Gastroesophageal sphincter (tissue), 4 donors: ENCODE data around the gene KIAA0825. TPM values are rescaled to one million over a fixed set of nuclear protein-coding genes. Genes with fewer than 3 reads are reported as not detected.

Experiments
- ATAC-seq: fragments of 150-250 bp; one replicate; pipeline ENCODE4 v1.9.1; 2016; ENCODE audit warnings: mild to moderate bottlenecking, moderate library complexity
- H3K27ac ChIP-seq, 4 donors: fragments of 200-600 bp; sonication (generic) in 3 of 4; 1 replicate in 3 of 4; 2 replicates in 1 of 4; pipeline ENCODE4 v1.5.1; 2016 to 2019
- H3K27me3 ChIP-seq: fragments of 200-600 bp; sonication (generic); one replicate; pipeline ENCODE4 v1.5.1; 2019
- H3K36me3 ChIP-seq, 2 donors: fragments of 200-600 bp; sonication (generic); one replicate each; pipeline ENCODE4 v1.5.1; 2019; ENCODE audit warnings: control low read depth in 1 of 2
- H3K4me1 ChIP-seq, 3 donors: fragments of 200-600 bp; sonication (generic); 1 replicate in 2 of 3; 2 replicates in 1 of 3; pipeline ENCODE4 v1.5.1; 2016 to 2019; ENCODE audit warnings: control low read depth in 2 of 3
- H3K4me3 ChIP-seq, 2 donors: fragments of 200-600 bp; sonication (generic); one replicate each; pipeline ENCODE4 v1.5.1; 2019; ENCODE audit warnings: mild to moderate bottlenecking in 1 of 2, moderate library complexity in 1 of 2
- H3K9me3 ChIP-seq, 3 donors: fragments of 200-600 bp; sonication (generic); one replicate each; pipeline ENCODE4 v1.5.1; 2017 to 2019; ENCODE audit warnings: control low read depth in 2 of 3
- EP300 ChIP-seq: sonication (generic); formaldehyde crosslinking; IDR thresholded peaks from one replicate; pipeline ENCODE4 v1.6.1; 2017; ENCODE audit warnings: antibody characterized with exemption, mild to moderate bottlenecking
- POLR2A ChIP-seq, 2 donors: fragments of 450-650 bp; IDR thresholded peaks; one replicate each; pipeline ENCODE4 v1.6.1; 2017; ENCODE audit warnings: antibody characterized with exemption in 2 of 2, mild to moderate bottlenecking in 2 of 2, moderate library complexity in 1 of 2
- POLR2AphosphoS5 ChIP-seq: sonication (generic); formaldehyde crosslinking; IDR thresholded peaks from one replicate; pipeline ENCODE4 v1.6.1; 2017; ENCODE audit warnings: antibody characterized with exemption
- WGBS, 2 donors: methylation state at CpG; one replicate each; pipeline ENCODE4 v1.1.5; 2018; ENCODE audit warnings: low coverage in 1 of 2; 5-methylcytosine and 5-hydroxymethylcytosine counted together
- total RNA-seq, 4 donors: library from RNA; depleted of rRNA; stranded (reverse); fragments of >200 nt; gene quantifications; one replicate each; pipeline ENCODE4 v1.1.0, GENCODE V29; 2016
- TF ChIP-seq, protein P1 (sequence below), 4 experiments: fragments of 200-600 bp in 2 of 4; fragments of 450-650 bp in 2 of 4; sonication (generic) in 1 of 4; IDR thresholded peaks; one replicate each; pipeline ENCODE4 v1.5.1; 2017 to 2019; ENCODE audit warnings: antibody characterized with exemption in 4 of 4, mild to moderate bottlenecking in 2 of 4, moderate library complexity in 2 of 4

Gene KIAA0825
- total RNA-seq, 4 donors from 2014 or later: 3.0 to 7.9 (median 4.8) TPM

DNA sequence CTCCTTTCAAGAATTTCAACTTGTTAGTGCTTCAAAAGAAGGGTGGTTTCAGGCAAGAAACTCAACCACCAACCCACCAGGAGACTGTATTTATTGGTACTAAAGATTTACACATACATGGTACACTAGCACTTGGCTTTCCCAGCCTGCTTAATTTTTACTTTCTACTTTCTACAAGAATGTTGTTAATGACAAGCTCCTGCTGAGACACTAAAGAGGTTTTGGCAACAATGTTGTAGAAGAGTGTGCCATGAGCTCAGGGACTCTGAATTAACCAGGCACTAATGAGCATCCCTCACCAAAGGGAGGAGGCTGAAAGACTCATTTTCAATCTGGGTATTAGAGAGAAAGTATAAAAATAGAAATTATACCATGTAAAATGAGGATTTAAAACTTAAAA, 195.0 kb downstream of the KIAA0825 start:
- no peak overlapping the region for H3K27ac ChIP-seq
- peaks cover 0 to 12% (median 0%) of the 10 kb centered on the region in 3 donors for H3K9me3 ChIP-seq
- H3K27me3 ChIP-seq: no peaks in the 10 kb centered on the region
- no peak for ATAC-seq
- no peaks in the 10 kb centered on the region for H3K36me3 ChIP-seq
- H3K4me1 ChIP-seq: no peaks in the 10 kb centered on the region
- no peak overlapping the region for H3K4me3 ChIP-seq
- no peak for TF ChIP-seq EP300
- no peak for TF ChIP-seq POLR2AphosphoS5
- TF ChIP-seq, protein P1, sequence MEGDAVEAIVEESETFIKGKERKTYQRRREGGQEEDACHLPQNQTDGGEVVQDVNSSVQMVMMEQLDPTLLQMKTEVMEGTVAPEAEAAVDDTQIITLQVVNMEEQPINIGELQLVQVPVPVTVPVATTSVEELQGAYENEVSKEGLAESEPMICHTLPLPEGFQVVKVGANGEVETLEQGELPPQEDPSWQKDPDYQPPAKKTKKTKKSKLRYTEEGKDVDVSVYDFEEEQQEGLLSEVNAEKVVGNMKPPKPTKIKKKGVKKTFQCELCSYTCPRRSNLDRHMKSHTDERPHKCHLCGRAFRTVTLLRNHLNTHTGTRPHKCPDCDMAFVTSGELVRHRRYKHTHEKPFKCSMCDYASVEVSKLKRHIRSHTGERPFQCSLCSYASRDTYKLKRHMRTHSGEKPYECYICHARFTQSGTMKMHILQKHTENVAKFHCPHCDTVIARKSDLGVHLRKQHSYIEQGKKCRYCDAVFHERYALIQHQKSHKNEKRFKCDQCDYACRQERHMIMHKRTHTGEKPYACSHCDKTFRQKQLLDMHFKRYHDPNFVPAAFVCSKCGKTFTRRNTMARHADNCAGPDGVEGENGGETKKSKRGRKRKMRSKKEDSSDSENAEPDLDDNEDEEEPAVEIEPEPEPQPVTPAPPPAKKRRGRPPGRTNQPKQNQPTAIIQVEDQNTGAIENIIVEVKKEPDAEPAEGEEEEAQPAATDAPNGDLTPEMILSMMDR (IDR thresholded peaks at IDR 0.05): no peak
- TF ChIP-seq POLR2A (IDR thresholded peaks at IDR 0.05): no peak

DNA sequence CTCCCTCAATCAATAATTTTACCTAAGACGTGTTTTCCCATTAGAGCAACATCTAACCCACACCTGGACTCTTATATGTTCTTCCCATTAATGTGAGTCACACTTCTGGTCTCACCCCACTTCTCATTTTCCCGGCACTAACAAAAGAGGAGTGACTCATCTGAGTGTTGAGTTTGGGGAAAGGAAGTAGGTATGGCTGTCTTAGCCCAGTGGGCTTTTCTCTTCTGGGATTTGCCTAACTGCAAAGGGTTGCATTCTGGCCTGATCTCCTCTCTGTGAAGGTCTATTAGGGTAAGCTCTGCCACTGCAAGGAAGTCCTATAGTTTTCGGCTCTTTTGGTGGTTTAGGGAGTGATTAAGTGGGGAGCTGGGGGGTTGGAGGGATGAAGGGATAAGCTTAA, 195.6 kb downstream of the KIAA0825 start:
- H3K27ac ChIP-seq: no peak overlapping the region
- WGBS, 2 donors: 70 to 80% methylated on average over 2 to 3 of the region's 3 CpGs

DNA sequence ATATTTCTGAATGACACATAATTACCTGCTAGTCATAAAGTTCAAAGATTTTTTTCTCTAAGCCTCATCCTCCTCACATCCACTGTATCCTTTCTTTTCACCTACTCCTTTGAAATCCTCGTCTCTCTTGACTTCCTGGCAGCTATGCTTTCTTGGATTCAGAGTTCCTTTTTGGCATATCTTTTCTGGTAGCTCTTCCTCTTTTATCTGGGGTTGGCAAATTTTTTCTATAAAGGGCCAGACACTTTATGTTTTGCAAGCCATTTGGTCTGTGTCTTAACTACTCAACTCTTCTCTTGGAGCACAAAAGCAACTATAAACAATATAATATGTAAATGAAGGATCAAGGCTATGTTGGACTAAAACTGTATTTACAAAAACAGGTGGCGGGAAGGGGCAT, 197.5 kb downstream of the KIAA0825 start:
- Histone ChIP-seq H3K4me3 (no peak overlapping the region), H3K4me1 (no peaks in the 10 kb centered on the region), H3K27ac (no peak overlapping the region), H3K36me3 (no peaks in the 10 kb centered on the region), H3K9me3 (no peaks in the 10 kb centered on the region), H3K27me3 (no peaks in the 10 kb centered on the region)
- ATAC-seq: no peak
- no peak for TF ChIP-seq POLR2A (IDR thresholded peaks at IDR 0.05)
- TF ChIP-seq POLR2AphosphoS5: no peak
- no peak for TF ChIP-seq EP300
- TF ChIP-seq, protein P1 (IDR thresholded peaks at IDR 0.05): no peak
- WGBS, 2 donors: 68 to 85% methylated on average over 2 of the region's 2 CpGs

More for the DNA sequence above, 195.6 kb downstream of the KIAA0825 start:
- H3K9me3 ChIP-seq: peaks cover 0 to 6% (median 0%) of the 10 kb centered on the region in 3 donors
- H3K27me3 ChIP-seq: no peaks in the 10 kb centered on the region
- TF ChIP-seq POLR2AphosphoS5 (no peak), POLR2A (IDR thresholded peaks at IDR 0.05) (no peak), EP300 (no peak)
- TF ChIP-seq, protein P1 (IDR thresholded peaks at IDR 0.05): no peak
- no peaks in the 10 kb centered on the region for H3K36me3 ChIP-seq
- no peak overlapping the region for H3K4me3 ChIP-seq
- no peaks in the 10 kb centered on the region for H3K4me1 ChIP-seq
- no peak for ATAC-seq

DNA sequence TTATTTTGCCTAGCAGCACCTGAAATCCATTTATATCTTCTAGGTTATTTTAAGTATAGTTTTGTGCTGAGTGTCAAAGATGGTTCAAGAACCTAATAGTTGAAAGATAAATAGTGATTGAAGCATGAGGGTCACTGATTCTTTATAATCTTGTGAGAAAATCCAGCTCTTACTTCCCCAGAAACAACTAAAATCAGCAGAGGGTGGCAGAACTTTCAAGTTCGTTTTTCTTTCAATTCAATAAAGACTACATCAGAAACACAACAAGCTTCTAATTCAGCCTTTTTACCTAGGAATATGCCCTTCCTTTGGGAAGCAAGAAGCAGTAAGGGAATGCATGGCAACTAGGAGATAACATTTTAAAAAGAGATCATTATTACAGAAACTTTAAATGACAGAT, 202.6 kb downstream of the KIAA0825 start:
- Histone ChIP-seq H3K9me3 (no peaks in the 10 kb centered on the region), H3K4me3 (no peak overlapping the region), H3K36me3 (no peaks in the 10 kb centered on the region), H3K27me3 (no peaks in the 10 kb centered on the region), H3K4me1 (no peaks in the 10 kb centered on the region), H3K27ac (no peak overlapping the region)
- no peak for ATAC-seq
- 11 to 41% methylated on average over 1 of the region's 1 CpG for WGBS, 2 donors
- no peak for TF ChIP-seq POLR2A (IDR thresholded peaks at IDR 0.05)
- no peak for TF ChIP-seq POLR2AphosphoS5
- TF ChIP-seq EP300: no peak
- TF ChIP-seq, protein P1 (IDR thresholded peaks at IDR 0.05): no peak

DNA sequence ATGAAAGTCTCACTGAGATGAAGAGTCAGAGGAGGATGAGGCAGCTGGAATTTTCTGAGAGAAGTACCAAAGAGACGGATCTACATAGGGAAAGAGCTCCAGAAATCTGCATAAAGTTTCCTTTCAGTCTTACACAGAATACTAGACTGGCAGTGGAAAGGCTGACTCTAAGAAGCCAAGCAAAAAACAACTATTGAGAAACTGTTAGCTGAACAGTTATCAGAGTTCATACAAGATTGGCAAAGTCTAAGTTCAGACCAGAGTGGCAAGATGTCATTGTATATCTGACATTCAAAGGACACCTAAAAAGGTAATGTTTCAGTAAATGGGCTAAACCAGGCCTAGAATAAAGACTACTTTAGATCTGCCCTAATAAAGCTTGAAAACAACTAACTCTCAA, 209.0 kb downstream of the KIAA0825 start:
- no peaks in the 10 kb centered on the region for H3K36me3 ChIP-seq
- ATAC-seq: no peak
- H3K27me3 ChIP-seq: no peaks in the 10 kb centered on the region
- no peak overlapping the region for H3K27ac ChIP-seq
- TF ChIP-seq POLR2AphosphoS5: no peak
- no peak for TF ChIP-seq EP300
- TF ChIP-seq, protein P1 (IDR thresholded peaks at IDR 0.05): no peak
- no peak for TF ChIP-seq POLR2A (IDR thresholded peaks at IDR 0.05)
- no peaks in the 10 kb centered on the region for H3K9me3 ChIP-seq
- H3K4me3 ChIP-seq: no peak overlapping the region
- WGBS, 2 donors: 92% methylated on average over 1 of the region's 1 CpG; no CpG with 5 or more reads in 1 of the 2 donors
- no peaks in the 10 kb centered on the region for H3K4me1 ChIP-seq
